PC-3 (cell line): ENCODE measurements around the gene MRC1.

ENCODE experiments used
- CTCF ChIP-seq: fragments of 300-600 bp; sonication (generic); conservative IDR thresholded peaks from 2 replicates; pipeline ENCODE4 v1.5.1; 2017; ENCODE audit warnings: antibody characterized with exemption, low read depth, mild to moderate bottlenecking, low read length
- EZH2 ChIP-seq: fragments of 300-600 bp; sonication (generic); IDR thresholded peaks from one replicate; pipeline ENCODE4 v1.6.1; 2017; ENCODE audit warnings: antibody characterized with exemption, mild to moderate bottlenecking, low read length; ENCODE audit not compliant: unreplicated experiment
- EZH2phosphoT487 ChIP-seq: fragments of 300-600 bp; sonication (generic); IDR thresholded peaks from 2 replicates; pipeline ENCODE4 v1.6.1; 2018; ENCODE audit warnings: mild to moderate bottlenecking, antibody characterized with exemption, low read length, borderline replicate concordance

GRCh38 chr10:17872191-17873091, 63.3 kb downstream of the MRC1 start:
- TF ChIP-seq CTCF, result peak; percentile 59
- no peak for TF ChIP-seq EZH2phosphoT487
- TF ChIP-seq EZH2, result no peak
